HG03064 (cell line): ENCODE results near the gene DYNLRB1.
"Not testable (repeated sequence)": the region's sequence is repeated elsewhere in the genome, so short reads cannot be mapped to it uniquely, and the experiment has no call there.

Experiments used
- ATAC-seq: cut with Tn5 transposase; IDR thresholded peaks from one replicate; pipeline ENCODE4 v1.9.1; 2021; ENCODE audit warnings: low read depth; ENCODE audit not compliant: unreplicated experiment

The DYNLRB1 gene

DNA sequence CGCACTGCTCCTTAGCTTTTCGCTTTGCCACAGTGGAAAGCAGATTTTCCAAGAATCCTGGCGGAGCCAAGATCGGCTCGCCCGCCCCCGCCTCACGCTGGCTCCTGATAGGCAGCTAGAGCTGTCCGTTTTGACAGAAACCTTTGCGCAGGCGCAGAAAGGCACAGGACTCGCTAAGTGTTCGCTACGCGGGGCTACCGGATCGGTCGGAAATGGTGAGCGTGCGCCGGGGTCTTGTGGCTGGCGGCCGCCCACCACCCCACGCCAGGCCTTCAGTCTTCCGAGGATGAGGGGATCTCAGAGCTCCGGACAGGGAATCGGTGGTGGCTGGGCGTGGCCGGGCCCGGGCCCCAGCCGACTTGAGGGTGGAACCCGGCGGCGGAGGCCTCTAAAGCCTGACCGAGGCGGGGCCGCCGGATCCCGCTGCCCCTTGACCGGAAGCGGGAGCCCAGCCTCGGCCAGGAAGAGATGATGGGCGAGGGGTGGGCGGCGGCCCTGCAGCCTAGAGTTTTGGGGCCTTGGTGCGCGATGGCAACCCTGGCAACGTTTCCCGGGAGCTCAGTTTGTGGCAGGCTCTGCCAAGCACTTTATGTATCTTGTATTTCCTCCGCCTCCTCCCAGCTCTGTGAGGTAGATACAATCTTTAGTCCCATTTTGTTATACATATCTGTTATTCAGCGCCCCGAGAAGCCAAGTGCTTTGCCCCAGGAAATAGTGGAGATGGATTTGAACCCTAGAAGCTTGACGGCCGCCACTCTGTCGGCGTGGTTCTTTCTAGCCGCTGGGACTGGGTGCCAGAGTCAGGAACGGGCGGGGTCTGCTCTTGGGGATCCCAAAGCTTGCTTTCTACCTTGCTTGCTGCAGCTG is at the start of gene DYNLRB1:
Gene DYNLRB1, plus strand, starts transcription at position 176 of the 867 bp plus-strand sequence. Its CDS starts 37 bp downstream, at position 213.
- ATAC-seq = peak; percentile 66

DNA sequence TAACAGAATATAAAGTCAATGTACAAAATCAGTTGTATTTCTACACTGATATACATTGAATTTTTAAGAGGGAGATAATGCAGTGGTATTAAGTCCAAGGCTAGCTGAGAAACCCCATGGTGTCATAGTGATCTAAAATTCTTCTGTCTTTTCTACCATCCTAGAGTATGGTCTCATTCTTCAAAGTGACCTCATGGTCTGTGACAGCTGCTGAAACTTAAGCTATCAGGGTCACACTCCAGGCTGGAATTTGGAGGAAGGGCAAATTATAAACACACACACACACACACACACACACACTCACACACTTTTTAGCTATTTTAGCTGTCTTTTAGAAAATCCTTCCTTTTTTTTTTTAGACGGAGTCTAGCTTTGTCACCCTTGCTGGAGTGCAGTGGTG is 47.3 kb upstream of the DYNLRB1 start:
- ATAC-seq = no peak

DNA sequence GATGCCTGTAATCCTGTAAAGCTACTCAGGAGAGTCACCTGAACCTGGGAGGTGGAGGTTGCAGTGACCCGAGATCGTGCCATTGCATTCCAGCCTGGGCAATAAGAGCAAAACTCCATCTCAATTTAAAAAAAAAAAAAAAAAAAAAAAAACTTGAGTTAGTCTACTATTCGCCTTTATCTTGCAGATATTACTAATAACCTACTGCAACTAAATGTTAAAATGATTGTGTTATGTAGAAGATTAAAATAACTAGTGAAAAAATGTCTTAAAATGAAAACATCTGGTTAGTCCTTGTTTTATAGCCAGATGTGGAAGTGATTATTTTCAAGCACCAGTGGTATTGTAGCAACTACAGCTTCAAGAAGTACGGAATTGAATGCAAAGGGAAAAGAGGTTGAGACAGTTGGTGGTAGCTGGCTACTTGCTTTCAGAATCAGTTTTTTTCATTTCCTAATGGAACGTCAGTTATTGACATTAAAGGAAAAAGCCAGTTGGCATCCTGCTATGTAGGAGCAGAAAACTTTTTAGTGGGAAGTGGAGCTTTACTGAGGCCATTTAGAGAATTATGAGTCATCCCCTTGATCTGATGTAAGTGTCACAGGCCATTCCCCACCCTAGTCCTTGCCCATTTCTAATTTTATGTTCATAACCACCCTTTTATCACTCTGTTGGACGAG is 43.8 kb upstream of the DYNLRB1 start:
- no peak for ATAC-seq

DNA sequence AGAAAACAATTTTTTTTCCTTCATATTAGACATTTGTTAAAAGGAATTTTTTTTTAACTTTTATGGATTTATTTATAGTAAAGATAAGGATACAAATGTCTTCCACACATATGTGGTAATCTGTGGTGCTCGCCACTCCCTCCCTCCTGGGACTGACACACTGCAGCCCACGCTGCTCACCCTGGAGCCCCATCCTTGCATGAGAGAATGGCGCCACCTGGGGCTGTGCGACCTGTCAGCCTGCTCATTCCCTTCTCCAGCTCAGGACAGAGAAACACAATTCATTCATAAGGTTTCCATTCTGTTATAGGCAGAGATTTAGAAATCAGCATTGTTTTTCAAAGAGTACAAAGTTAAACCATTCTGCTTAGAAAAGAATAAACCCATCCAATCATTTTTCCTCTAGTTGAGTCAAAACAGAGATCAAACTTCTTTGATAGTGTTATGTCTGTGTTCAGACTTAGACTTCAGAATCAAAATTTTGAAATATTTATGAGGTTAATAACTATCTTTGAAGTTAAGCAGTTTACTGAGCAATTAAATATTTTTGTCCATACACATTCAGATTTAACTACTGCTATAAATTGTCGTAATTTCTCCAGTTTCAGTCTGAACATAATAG is 42.8 kb upstream of the DYNLRB1 start:
- no peak for ATAC-seq

DNA sequence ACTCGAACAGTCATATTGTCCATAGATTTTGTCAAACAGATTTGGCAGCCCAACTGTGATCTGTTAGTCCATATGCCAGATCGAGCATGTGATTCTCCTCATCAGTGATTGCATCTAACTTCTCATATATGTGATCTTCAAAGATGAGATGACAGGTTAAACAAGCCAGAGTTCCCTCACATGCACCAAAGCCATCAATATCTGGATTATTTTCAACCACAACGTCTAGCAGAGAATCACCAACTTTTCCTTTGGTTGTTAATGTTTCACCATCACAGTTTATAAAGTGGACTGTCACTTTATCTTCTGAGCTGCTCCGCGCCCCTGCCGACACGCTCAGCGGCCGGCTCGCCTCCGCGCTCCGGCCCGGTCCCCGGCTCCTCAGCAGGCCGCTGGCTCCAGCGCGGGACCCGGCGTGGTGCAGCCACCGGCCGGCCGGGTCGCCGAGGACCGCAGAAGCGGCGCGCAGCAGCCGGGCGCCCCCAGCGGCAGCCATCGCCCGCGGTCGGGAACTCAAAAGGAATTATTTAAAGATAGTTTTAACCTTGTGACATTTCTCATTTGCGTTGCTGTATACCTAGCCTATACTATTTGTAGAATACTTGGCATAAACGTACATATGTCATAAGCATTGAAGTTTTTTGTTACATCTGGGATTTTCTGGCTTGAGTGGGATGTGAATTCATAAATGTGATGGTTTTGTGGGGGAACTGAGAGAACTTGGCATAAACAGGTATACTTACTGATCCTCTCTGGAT is 40.1 kb upstream of the DYNLRB1 start:
- ATAC-seq = no peak

DNA sequence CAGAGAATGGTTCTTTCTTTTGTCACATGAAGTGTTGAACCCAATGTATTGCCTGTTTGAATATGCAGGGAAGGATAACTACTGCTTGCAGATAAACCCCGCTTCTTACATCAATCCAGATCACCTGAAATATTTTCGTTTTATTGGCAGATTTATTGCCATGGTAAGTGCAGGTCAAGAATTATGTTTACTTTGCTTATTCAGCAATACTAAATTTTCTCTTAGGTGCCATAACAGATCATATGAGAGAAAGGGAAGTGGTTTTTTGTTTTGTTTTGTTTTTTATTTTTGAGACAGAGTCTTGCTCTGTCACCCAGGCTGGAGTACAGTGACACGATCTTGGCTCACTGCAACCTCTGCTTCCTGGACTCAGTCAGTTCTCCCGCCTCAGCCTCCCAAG is 36.6 kb upstream of the DYNLRB1 start:
- ATAC-seq = no peak

DNA sequence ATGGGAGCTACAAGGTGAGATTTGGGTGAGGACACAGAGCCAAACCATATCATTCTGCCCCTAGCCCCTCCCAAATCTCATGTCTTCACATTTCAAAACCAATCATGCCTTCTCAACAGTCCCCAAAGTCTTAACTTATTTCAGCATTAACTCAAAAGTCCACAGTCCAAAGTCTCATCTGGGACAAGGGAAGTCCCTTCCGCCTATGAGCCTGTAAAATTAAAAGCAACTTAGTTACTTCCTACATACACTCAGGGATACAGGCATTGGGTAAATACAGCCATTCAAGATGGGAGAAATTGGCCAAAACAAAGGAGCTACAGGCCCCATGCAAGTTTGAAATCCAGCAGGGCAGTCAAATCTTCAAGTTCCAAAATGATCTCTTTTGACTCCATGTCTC is 34.1 kb upstream of the DYNLRB1 start:
- not testable (repeated sequence) for ATAC-seq

DNA sequence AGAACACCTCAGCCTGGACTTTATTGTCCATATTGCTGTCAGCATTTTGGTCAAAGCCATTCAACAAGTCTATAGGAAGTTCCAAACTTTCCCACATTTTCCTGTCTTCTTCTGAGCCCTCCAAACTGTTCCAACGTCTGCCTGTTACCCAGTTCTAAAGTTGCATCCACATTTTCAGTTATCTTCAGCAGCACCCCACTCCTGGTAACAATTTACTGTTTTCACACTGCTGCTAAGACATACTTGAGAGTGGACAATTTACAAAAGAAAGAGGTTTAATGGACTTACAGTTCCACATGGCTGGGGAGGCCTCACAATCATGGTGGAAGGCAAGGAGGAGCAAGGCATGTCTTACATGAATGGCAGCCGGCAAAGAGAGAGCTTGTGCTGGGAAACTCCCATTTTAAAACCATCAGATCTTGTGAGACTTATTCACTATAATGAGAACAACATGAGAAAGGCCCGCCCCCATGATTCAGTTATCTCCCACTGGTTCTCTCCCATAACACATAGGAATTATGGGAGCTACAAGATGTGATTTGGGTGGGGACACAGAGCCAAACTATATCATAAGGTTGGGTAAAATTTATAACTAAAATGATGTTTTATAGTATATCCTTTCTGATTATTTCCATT is 32.5 kb upstream of the DYNLRB1 start:
- not testable (repeated sequence) for ATAC-seq

DNA sequence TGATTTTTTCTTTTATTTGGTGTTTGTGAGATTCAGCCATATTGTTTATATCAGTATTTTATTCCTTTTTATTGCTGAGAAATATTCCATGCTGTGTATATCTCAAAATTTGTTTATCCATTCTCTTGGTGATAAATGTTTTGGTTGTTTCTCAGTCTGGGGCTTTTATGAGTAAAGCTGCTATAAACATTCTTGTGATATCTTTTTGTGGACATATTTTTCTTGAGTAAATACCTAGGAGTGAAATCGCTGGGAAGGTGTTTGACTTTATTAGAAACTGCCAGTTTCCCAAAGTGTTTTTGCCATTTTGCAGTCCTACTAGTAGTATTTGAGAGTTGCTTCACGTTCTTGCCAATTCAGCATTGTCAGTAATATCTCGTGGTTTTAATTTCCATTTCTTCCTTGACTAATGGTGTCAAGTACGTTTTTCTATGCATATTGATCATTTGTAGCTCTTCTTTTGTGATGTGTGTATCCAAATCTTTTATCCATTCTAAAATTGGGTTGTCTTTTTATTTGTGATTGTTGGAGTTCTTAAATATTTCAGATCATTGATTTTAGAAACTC is 31.1 kb upstream of the DYNLRB1 start:
- no peak for ATAC-seq

DNA sequence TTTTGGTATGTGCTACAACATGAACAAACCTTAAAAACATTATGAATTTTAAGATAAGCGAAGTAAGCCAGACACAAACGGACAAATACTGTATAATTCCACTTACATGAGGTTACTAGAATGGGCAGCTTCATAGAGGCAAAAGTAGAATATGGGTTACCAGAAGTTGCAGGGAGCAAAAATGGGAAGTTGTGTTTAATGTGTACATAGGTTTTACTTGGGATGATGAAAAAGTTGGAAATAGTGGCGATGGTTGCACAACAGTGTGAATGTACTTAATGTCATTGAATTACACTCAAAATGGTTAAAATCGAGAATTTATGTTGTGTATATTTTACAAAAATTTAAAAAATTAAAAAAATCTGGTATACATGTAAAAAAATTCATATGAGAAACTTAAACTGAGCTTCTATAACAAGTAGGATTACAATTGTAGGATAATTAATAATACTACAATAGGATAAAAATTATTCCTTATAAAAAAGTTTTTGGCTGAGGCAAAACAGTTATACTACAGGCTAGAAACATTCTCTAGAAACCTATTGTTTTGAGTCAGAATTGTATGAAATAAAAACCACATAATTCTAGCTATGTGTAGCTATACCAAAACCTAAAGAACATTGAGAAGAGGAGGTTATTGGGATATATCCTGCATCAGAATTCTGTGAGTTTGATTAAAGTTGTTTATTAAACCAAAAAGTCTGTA is 24.8 kb upstream of the DYNLRB1 start:
- ATAC-seq = no peak

DNA sequence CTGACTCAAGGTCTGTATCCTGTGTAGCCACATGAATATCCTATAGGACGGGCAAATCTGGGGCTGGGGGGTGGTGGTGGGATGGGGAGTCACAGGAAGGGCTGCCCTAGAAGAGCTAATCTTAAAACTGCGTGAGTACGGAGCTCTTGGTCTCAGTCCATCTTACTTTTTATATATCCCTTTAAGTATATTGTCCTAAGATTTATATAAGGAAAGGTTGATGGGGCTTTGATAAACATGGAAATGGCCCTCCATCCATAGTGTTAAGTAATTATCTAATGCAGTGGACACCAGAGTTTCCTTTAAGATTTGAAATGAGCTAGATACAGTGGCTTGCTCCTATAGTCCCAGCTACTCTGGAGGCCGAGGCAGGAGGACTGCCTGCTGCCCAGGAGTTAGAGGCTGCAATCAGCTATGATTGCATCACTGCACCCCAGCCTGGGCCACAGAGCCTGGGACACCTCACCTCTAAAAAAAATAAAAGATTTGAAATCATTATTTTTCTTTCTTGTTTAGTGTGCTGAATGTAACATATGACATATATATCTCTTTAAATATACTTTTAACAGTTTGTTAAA is 24.2 kb upstream of the DYNLRB1 start:
- ATAC-seq = no peak

DNA sequence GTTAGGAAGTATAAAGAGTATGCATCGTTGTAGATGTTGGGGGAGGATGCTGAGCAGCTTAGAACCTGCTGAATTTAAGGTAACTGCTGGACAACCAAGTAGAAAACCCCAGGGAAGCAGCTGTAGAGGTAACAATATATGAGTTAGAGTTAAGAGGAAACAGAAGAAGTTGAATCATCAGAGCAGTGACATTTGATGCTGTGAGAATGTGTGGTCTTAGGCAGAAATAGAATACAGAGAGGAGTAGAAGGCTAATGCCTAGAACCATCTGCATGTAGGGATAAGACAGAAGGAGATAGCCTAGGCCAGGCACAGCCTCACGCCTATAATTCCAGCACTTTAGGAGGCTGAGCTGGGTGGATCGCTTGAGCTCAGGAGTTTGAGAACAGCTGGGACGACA is 22.6 kb upstream of the DYNLRB1 start:
- no peak for ATAC-seq

DNA sequence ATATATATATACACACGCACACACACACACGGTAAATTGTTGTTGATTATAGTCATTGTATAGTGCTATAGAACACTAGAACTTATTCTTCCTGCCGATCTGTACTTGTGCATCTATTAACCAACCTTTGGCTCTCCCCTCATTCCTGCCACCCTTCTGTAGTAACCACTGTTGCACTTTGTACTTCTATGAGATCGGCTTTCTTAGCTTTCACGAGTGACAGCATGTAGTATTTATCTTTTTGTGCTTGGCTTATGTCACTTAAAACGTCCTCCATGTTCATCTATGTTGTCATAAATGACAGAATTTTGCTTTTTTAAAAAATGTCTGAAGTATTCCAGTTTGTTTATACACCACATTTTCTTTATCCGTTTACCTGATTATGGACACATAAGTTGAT is 20.9 kb upstream of the DYNLRB1 start:
- ATAC-seq = no peak

DNA sequence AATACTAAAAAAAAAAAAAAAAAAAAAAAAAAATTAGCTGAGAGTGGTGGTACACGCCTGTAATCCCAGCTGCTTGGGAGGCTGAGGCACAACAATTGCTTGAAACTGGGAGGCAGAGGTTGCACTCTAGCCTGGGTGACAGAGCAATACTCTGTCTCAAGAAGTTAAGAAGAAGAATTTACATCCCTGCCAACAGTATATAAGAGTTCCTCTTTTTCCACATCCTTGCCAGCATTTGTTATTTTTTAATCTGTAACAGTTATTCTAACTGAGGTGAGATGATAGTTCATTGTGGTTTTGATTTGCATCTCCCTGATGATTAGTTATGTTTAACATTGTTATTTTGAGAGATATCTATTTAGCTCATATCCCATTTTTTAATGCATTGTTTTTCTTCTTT is 20.3 kb upstream of the DYNLRB1 start:
- ATAC-seq = no peak

DNA sequence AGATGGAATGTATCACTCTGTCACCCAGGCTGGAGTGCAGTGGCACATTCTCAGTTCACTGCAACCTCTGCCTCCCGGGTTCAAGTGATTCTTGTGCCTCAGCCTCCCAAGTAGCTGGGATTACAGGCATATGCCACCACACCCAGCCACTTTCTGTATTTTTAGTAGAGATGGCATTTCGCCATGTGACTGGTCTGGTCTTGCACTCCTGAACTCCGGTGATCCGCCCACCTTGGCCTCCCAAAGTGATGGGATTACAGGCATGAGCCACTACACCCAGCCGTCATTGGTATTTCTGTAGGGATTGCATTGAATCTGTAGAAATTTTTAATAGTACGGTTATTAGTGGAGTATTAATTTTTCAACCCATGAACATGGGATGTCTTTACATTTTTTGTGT is 18.6 kb upstream of the DYNLRB1 start:
- not testable (repeated sequence) for ATAC-seq

DNA sequence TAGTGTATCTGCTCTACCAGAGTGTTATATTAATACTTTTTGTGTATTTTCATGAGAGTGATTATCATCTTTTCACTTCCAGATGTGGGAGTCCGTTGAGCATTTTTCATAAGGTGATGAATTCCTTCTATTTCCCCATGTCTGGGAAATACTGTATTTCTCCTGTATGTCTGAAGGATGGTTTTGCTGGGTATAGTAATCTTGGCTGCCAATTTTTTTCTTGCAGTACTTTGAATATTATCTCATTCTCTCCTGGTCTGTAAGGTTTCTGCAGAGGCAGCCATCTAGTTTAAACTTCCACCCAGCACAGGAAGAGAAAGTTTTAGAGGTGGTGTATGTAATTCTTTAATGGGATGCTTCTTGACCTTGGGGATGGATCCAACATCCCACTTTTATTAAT is 15.4 kb upstream of the DYNLRB1 start:
- no peak for ATAC-seq

DNA sequence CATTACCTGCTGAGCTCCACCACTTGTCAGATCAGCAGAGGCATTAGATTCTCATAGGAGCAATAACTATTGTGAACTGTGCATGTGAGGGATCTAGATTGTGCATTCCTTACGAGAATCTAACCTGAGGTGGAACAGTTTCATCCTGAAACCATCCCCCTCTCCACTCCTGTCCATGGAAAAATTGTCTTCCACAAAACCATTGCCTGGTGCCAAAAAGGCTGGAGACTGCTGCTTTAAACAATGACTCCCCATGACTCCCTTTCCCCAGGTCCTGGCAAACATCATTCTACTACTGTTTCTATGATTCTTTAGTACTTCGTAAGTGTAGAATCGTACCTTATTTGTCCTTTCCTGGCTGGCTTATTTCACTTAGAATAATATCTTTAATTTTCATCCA is 9.7 kb upstream of the DYNLRB1 start:
- no peak for ATAC-seq

DNA sequence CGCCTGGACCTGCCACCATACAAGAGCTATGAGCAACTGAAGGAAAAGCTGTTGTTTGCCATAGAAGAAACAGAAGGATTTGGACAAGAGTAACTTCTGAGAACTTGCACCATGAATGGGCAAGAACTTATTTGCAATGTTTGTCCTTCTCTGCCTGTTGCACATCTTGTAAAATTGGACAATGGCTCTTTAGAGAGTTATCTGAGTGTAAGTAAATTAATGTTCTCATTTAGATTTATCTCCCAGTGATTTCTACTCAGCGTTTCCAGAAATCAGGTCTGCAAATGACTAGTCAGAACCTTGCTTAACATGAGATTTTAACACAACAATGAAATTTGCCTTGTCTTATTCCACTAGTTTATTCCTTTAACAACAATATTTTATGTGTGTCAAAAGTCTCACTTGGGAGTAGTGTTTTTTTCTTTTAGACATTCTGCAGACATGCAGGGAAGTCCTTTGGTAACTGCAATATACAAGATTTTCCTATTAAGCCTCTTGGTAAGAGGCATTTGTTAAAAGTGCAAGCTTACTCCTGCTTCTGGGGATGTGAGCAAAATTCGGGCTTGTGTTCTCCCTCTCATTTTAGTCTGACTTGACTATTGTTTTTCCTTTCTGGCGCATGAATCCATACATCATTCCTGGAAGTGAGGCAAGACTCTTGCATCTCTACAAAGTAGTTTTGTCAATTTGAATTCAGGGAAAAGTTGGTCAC is 8.4 kb upstream of the DYNLRB1 start:
- ATAC-seq = no peak
